ENCODE data around the gene FAM171A1.

The FAM171A1 gene

GRCh38 chr10:15315286-15315685 is 55.8 kb downstream of the FAM171A1 start:
- H3K27me3 ChIP-seq (ENCODE audit: insufficient read depth, low read depth) = no peaks in the 10 kb centered on the region
- H2AFZ ChIP-seq (ENCODE audit: low read depth) = no peak overlapping the region
- H3K27ac ChIP-seq = no peak overlapping the region
- no peak overlapping the region for H3K4me3 ChIP-seq (IDR thresholded peaks at IDR 0.05; ENCODE audit: insufficient read depth, low read depth, low read length)
- H3K36me3 ChIP-seq (ENCODE audit: insufficient read depth) = peaks cover 4% of the 10 kb centered on the region; the same call in 1 of the 2 replicates
- H3K4me1 ChIP-seq (ENCODE audit: low read depth, poor library complexity, severe bottlenecking) = peaks cover under 1% of the 10 kb centered on the region
- TF ChIP-seq CTCF (conservative IDR thresholded peaks at IDR 0.05; ENCODE audit: low read depth, low read length) = no peak
- H3K9ac ChIP-seq = no peak overlapping the region
- no peaks in the 10 kb centered on the region; the same call in 1 of the 2 replicates for H4K20me1 ChIP-seq (ENCODE audit: insufficient read depth)
- no peak overlapping the region for H3K4me2 ChIP-seq
- peaks cover 48% of the 10 kb centered on the region for H3K79me2 ChIP-seq (ENCODE audit: insufficient read depth, low read depth)

- Histone ChIP-seq H3K27me3 (ENCODE audit: insufficient read depth, low read depth) (no peaks in the 10 kb centered on the region), H3K36me3 (ENCODE audit: insufficient read depth) (peaks cover 4% of the 10 kb centered on the region; the same call in 1 of the 2 replicates), H3K4me2 (no peak overlapping the region), H4K20me1 (ENCODE audit: insufficient read depth) (no peaks in the 10 kb centered on the region), H3K4me1 (ENCODE audit: low read depth, poor library complexity, severe bottlenecking) (peaks cover 8% of the 10 kb centered on the region), H3K27ac (no peak overlapping the region), H3K9ac (no peak overlapping the region), H3K4me3 (IDR thresholded peaks at IDR 0.05; ENCODE audit: insufficient read depth, low read depth, low read length) (no peak overlapping the region), H3K79me2 (ENCODE audit: insufficient read depth, low read depth) (peaks cover 47% of the 10 kb centered on the region), H2AFZ (ENCODE audit: low read depth) (no peak overlapping the region)
- TF ChIP-seq CTCF (conservative IDR thresholded peaks at IDR 0.05; ENCODE audit: low read depth, low read length) = no peak
These were observed 56.5 kb downstream of the FAM171A1 start for GRCh38 chr10:15314482-15315045.

- TF ChIP-seq CTCF (conservative IDR thresholded peaks at IDR 0.05; ENCODE audit: low read depth, low read length) = no peak
- Histone ChIP-seq H3K79me2 (ENCODE audit: insufficient read depth, low read depth) (peaks cover 46% of the 10 kb centered on the region), H3K36me3 (ENCODE audit: insufficient read depth) (peaks cover 4% of the 10 kb centered on the region; the same call in 1 of the 2 replicates), H2AFZ (ENCODE audit: low read depth) (no peak overlapping the region), H3K27ac (no peak overlapping the region), H4K20me1 (ENCODE audit: insufficient read depth) (no peaks in the 10 kb centered on the region), H3K27me3 (ENCODE audit: insufficient read depth, low read depth) (no peaks in the 10 kb centered on the region), H3K4me3 (IDR thresholded peaks at IDR 0.05; ENCODE audit: insufficient read depth, low read depth, low read length) (no peak overlapping the region), H3K9ac (no peak overlapping the region), H3K4me1 (ENCODE audit: low read depth, poor library complexity, severe bottlenecking) (peaks cover 8% of the 10 kb centered on the region), H3K4me2 (no peak overlapping the region)
These were observed 57.2 kb downstream of the FAM171A1 start for GRCh38 chr10:15313843-15314242.

GRCh38 chr10:15313047-15313446 is 58.0 kb downstream of the FAM171A1 start:
- H3K4me3 ChIP-seq (IDR thresholded peaks at IDR 0.05; ENCODE audit: insufficient read depth, low read depth, low read length) = no peak overlapping the region
- H2AFZ ChIP-seq (ENCODE audit: low read depth) = no peak overlapping the region
- H3K27ac ChIP-seq = no peak overlapping the region
- TF ChIP-seq CTCF (conservative IDR thresholded peaks at IDR 0.05; ENCODE audit: low read depth, low read length) = no peak
- peaks cover 48% of the 10 kb centered on the region; the same call in 1 of the 2 replicates for H3K79me2 ChIP-seq (ENCODE audit: insufficient read depth, low read depth)
- H3K27me3 ChIP-seq (ENCODE audit: insufficient read depth, low read depth) = no peaks in the 10 kb centered on the region
- no peak overlapping the region for H3K9ac ChIP-seq
- peaks cover 8% of the 10 kb centered on the region for H3K4me1 ChIP-seq (ENCODE audit: low read depth, poor library complexity, severe bottlenecking)
- H3K4me2 ChIP-seq = no peak overlapping the region
- H4K20me1 ChIP-seq (ENCODE audit: insufficient read depth) = no peaks in the 10 kb centered on the region
- H3K36me3 ChIP-seq (ENCODE audit: insufficient read depth) = peaks cover 4% of the 10 kb centered on the region; the same call in 1 of the 2 replicates

Data from KMS-11 (cell line).